GM13976 (cell line): ENCODE results near the gene KRTAP21-3.

Source experiments
- DNase-seq: peaks from one replicate; pipeline ENCODE4 v3.0.0; 2012; ENCODE audit warnings: low spot score
- in situ Hi-C: fragments of 300-500 bp; cut with MboI; formaldehyde crosslinking; loops from one replicate; pipeline ENCODE4 v1.12.0; 2022; ENCODE audit warnings: low sequenced_read_pairs, mixed read lengths, inconsistent platforms; ENCODE audit not compliant: unreplicated experiment
- TF ChIP-seq, protein P1 (sequence below): IDR thresholded peaks from 2 replicates; pipeline ENCODE4 v1.5.1; 2012; ENCODE audit warnings: borderline replicate concordance, mild to moderate bottlenecking; ENCODE audit not compliant: insufficient read depth; ENCODE audit errors: extremely low read depth, missing control alignments, control extremely low read depth

Gene KRTAP21-3

DNA sequence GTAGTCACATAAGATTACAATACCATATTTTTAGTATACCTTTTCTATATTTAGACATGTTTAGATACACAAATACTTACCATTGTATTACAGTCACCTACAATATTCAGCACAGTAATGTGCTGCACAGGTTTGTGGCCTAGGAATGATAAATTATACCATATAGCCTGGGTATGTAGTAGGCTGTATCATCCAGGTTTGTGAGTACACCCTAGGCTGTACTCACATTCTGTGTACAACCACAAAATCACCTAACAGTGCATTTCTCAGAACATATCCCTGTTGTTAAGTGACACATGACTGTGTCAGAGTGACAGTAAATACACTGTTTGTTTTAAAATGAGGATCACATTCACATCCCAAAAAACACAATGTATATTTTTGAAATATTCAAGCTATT is 11.2 kb downstream of the KRTAP21-3 start:
- TF ChIP-seq, protein P1, sequence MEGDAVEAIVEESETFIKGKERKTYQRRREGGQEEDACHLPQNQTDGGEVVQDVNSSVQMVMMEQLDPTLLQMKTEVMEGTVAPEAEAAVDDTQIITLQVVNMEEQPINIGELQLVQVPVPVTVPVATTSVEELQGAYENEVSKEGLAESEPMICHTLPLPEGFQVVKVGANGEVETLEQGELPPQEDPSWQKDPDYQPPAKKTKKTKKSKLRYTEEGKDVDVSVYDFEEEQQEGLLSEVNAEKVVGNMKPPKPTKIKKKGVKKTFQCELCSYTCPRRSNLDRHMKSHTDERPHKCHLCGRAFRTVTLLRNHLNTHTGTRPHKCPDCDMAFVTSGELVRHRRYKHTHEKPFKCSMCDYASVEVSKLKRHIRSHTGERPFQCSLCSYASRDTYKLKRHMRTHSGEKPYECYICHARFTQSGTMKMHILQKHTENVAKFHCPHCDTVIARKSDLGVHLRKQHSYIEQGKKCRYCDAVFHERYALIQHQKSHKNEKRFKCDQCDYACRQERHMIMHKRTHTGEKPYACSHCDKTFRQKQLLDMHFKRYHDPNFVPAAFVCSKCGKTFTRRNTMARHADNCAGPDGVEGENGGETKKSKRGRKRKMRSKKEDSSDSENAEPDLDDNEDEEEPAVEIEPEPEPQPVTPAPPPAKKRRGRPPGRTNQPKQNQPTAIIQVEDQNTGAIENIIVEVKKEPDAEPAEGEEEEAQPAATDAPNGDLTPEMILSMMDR = no peak
- in situ Hi-C loops = no loop called here
- DNase-seq = no peak

DNA sequence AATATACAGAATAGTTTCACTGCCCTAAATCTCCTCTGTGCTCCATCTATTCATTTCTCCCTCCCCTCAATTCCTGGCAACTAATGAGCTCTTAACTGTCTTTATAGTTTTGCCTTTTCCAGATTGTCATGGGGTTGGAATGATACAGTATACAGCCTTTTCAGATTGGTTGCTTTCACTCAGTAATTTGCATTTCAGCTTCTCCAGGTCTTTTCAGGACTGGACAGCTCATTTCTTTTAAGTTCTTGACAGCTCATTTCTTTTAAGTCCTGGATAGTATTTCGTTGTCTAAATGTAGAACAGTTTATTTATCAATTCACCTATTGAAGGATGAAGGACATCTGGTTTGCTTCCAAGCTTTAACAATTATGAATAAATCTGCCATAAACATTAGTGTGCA is 22.6 kb downstream of the KRTAP21-3 start:
- in situ Hi-C loops = no loop called here
- TF ChIP-seq, protein P1 = no peak
- DNase-seq = no peak

DNA sequence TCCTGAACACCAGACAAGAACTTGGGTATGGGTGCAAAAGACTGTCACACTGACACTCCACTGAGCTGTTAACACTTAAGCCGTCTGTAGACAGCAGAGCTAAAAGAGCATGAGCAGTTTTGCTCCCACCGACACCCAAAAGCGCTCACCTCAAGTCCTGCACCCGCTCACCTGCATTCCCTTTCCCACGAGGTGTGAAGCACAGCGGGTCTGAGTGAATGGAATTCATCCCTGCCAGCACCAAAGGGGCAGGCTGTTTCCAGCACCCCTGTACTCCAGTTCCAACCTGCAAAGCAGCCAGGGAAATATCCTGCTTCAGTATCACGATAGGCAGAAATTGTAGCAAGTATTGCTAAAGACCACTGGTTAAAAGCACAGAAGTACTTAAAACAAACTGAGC is 28.8 kb downstream of the KRTAP21-3 start:
- DNase-seq = no peak
- in situ Hi-C loops = no loop called here
- TF ChIP-seq, protein P1 = no peak

DNA sequence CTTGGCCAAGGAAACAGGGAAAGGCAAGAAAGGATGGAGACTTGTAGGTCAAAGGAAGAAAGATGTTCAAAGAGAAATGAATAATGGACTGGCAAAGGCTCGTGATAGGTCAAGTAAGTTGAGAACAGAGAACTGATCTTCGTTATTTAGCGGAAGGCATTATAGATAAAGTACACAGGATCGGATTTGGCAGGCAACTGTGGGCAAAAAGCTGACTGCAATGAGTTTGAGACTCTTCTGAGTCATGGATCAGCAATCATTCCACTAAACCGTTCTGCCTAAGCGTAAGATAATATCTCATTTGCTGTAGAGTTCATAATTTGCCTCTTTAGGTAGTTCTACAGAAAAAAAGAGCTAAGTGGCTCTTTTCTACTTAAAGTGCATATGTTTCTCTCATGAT is 34.1 kb downstream of the KRTAP21-3 start:
- TF ChIP-seq, protein P1 = no peak

DNA sequence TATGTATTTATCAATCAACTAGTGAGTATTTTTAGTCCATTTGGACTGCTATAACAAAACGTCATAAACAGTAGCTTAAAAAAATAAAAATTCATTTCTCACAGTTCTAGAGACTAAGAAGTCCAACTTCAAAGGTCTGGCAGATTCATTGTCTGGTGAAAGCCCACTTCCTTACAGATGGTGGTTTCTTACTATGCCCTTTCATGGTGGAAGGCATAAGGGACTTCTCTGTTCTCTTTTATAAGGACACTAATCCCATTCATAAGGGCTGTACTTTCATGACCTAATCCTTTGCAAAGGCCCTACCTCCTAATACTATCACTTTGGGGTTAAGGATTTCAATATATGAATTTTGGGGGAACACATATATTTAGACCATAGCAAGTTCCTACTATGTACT is 38.0 kb downstream of the KRTAP21-3 start:
- TF ChIP-seq, protein P1 = no peak
- in situ Hi-C loops = no loop called here
- no peak for DNase-seq

More for the DNA sequence above, 34.1 kb downstream of the KRTAP21-3 start:
- DNase-seq = no peak
- in situ Hi-C loops = no loop called here

DNA sequence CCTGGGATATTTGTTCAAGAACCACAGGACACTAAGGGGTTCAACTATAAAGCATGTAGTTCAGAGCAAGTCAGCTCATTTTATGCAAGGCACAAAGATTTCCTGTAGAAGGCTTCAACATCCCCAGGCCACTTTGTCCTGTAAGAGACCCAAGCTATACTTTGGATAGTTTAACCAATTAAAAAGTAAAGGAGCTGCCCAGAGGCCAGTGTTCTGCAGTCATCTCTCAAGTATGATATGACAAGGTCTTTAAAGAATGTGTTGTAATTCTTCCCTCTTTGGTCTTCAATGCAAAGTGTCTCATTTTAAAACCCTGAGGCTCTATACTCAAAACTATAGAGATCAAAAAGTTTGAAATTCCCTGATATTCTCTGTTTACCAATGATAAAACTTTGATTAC is 41.8 kb downstream of the KRTAP21-3 start:
- TF ChIP-seq, protein P1 = no peak

DNA sequence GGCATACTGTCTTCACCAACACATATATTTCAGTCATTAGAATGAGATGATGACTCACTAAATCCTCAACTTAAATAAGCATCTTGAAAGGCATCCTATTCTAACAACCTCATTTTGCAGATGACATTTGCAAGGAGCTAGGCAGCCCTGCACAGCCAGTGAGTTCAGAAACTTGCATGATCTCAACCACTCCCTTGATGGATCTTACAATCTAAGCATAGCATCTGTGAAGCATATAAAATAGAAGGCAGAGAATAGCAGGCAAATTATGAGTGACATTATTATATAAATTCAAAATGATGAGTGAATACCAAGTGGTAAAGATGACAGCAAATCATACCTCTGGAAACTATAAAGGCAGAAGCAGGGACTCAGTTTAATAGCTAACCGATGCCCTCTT is 44.3 kb downstream of the KRTAP21-3 start:
- no peak for DNase-seq
- in situ Hi-C loops = no loop called here
- TF ChIP-seq, protein P1 = no peak

More for the DNA sequence above, 41.8 kb downstream of the KRTAP21-3 start:
- in situ Hi-C loops = no loop called here
- DNase-seq = no peak
